HG03565 (cell line): ENCODE measurements around the gene FCHO1.
"Not testable (repeated sequence)": the region's sequence is repeated elsewhere in the genome, so short reads cannot be mapped to it uniquely, and the experiment has no call there.

Experiments
- ATAC-seq: cut with Tn5 transposase; IDR thresholded peaks from one replicate; pipeline ENCODE4 v1.9.1; 2021; ENCODE audit warnings: mild to moderate bottlenecking, moderate library complexity; ENCODE audit not compliant: unreplicated experiment

The FCHO1 gene

DNA sequence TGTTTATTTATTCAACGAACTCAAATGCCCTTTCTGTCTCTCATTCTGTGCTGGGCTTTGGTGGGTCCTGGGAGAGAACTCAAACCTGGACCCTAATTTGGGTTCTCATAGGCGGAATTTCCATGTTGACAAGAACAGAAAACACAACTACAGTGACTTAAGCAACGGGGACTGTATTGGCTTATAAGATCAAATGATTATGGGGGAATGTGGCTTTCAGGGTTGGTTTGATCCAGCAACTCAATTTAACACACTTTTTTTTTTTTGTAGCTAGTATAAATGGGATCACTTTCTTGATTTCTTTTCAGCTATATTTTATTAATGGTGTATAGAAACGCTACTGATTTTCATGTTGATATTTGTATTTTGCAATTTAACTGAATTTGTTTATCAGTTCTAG, 9.9 kb downstream of the FCHO1 start:
- no peak for ATAC-seq

DNA sequence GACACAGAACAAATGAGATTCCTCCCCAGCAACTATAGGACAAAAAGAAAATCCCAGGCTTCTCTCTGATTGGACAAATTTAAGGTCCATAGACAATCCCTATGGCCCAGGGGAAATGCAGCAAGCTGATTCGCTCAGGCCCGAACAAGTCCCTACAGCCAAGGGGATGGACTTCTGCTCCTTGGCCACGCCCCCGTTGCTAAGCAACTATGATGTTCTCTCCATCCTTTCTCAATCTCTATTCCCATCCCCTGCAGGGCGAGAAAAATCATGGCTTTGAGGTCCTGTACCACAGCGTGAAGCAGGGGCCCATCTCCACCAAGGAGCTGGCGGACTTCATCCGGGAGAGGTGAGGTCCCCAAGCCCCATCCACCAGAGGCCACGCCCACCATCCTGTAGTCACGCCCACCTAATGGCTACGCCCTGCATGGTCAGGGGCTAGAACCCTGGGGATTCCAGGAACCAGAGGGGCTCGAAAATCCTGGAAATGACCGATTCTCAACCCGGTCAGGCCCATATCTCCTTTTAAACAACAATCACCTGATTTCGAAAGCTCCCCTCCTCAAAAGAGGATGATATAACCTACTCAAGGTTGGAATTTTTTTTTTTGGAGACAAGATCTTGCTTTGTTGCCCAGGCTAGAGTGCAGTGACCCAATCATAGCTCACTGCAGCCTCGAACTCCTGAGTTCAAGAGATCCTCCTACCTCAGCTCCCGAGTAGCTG, 11.4 kb downstream of the FCHO1 start:
- ATAC-seq, result no peak

DNA sequence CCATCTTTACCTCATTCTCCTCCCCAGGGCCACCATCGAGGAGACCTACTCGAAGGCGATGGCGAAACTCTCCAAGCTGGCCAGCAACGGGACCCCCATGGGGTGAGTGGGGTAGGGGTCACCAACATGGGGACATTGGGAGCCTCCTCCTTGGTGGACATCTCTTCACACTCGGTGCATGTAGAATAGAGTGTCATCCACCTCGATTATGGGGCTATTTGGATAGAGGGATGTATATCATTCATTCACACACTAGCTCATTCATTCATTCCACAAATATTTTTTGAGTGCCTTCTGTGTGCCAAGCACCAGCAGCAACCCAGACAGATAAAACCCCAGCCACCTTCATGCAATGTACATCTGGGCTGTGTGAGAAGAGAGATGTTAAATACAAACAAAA, 13.1 kb downstream of the FCHO1 start:
- no peak for ATAC-seq

DNA sequence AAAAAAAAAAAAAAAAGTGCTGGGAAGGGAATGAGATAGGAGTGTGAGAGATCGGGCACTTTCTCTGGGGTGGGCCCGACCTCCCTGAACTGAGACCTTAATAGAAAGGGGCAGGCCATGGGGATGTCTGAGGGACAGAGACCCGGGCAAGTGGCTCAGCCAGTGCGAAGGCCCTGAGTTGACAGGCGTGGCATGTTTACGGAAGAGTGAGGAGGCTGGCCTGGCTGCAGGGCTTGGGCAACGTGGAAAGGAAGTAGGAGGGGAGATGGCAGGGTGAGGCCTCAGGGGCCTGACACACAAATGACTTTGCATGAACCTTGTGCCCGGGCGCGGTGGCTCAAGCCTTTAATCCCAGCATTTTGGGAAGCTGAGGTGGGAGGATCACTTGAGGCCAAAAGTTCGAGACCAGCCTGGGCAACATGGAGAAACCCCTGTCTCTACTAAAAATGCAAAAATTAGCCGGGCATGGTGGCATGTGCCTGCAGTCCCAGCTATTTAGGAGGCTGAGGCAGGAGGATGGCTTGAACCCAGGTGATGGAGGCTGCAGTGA, 13.9 kb downstream of the FCHO1 start:
- ATAC-seq, result no peak

DNA sequence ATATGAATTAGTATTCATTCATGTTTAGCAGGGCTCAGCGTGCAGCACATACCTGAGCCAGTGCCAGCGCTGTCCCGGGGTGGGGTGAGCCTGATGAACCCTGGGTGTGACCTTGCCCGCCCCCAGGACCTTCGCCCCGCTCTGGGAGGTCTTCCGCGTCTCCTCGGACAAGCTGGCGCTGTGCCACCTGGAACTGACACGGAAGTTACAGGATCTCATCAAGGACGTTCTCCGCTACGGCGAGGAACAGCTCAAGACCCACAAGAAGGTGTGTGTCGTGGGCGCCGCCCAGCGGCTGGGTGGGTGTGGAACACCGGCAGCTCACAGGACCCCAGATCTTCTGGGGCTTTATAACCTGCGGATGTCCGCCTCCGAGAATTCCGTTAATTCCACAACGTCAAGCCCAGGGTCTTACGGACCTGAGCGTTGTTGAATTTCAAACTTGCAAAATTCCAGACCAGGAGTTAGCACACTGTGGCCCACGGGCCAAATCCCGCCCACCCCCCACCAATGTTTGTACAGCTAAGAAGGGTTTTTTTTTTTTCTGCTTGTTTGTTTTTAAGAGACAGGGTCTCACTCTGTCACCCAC, 15.4 kb downstream of the FCHO1 start:
- no peak for ATAC-seq

DNA sequence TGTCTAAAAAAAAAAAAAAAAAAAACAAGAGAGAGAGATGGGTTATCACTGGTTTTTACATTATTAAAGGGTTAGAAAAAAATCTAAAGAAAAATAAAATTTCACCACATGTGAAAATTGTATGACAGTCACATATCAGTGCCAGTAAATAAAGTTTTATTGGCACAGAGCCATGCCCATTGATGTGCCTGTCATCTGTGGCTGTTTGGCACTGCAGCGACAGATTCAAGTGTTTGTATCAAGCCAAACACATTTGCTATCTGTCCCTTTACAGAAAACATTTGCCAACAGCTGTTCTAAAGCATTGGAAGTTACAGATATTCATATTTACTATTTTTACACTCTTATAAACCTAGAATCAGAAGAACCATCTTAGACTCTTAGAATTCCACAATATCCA, 16.3 kb downstream of the FCHO1 start:
- no peak for ATAC-seq

DNA sequence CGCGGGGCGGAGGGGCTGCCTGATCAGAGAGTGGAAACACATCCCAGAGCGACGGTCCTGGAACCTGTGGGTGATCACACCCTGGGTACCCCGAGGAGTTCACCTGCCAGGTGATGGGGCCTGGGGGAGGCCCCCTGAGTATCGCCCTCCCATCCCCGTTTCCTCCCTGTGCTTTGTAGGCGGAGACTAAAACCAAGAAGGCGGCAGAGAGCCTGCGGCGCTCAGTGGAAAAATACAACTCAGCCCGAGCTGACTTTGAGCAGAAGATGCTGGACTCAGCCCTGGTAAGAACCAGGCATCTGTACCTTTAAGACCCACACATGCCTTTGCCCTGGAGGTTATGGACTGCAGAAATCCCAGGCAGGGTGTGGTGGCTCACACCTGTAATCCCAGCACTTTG, 19.3 kb downstream of the FCHO1 start:
- no peak for ATAC-seq

DNA sequence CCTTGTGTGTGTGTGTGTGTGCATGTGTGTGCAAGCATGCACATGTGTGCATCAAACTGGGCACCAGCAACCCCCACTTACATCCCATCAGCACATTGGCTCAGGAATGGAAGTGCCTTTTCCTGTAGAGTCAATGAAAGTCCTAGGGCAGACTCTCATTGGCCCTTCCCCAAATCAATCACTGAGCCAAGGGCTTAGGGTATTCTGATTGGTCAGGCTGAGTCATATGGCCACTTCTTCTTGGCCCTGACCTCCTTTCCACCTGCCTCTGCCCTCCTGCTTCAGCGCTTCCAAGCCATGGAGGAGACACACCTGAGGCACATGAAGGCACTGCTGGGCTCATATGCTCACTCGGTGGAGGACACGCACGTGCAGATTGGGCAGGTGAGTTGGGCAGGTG, 20.9 kb downstream of the FCHO1 start:
- ATAC-seq, result no peak

DNA sequence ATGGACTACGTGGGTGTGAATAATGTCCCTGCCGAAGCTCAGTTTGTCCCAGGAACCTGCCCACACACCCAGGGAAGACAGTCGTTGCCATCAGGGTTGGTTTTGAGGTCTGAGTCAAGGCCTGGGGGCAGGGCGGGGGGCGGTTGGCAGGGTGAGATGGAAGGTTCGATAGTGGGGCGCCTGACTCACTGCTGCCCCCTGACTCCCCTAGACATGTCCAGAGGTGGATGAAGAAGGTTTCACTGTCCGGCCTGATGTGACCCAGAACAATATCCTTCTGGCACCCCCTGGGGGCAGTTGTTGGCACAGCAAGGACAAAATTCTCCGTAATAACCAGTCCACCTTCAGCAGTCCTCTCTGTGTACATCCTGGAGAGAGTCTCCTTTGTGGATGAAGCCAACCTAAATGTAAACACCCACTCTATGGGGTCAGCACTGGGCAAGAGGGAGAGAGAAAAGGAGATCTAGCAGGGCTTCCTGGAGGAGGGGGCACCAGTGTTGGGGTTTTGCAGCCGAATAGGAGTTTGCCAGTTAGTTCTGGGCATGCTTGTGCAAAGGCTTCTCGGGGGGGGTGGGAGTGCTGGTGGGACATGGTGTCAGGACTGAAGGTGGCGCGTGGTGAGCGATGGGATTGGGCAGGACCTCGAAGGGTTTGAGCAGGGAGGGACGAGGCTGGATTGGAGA, 24.1 kb downstream of the FCHO1 start:
- no peak for ATAC-seq

DNA sequence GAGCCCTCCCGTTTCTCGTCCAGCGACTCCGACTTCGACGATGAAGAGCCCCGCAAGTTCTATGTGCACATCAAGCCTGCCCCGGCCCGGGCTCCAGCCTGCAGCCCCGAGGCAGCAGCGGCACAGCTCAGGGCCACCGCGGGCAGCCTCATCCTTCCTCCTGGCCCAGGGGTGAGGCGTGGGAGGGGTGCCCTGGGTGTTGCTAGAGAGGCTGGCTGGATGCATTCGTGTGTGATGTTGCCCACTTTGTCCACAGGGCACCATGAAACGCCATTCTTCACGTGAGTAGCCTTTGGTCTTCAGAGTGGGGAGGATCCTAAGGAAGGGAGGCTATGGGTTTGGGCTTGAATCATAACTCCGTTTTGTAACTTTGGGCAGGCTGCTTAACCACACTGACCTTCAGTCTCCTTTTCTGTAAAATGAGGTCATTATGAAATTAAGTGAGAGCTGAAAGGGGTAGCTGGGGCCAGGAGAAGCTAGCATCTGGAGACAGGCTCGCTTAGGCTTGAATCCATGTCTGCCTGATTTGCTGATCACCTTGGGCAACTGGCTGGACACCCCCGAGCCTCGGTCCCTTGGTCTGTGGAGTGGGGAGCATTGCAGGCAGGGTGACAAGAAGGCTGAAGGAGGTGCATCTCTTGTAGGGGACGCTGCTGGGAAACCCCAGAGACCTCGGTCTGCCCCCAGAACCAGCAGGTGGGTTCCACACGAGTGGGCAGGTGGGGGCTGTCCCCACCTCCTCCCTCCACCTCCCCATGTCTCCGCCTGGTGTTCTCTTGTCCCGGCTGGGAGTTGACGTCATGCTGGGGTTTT, 24.9 kb downstream of the FCHO1 start:
- peak; percentile 68 for ATAC-seq

DNA sequence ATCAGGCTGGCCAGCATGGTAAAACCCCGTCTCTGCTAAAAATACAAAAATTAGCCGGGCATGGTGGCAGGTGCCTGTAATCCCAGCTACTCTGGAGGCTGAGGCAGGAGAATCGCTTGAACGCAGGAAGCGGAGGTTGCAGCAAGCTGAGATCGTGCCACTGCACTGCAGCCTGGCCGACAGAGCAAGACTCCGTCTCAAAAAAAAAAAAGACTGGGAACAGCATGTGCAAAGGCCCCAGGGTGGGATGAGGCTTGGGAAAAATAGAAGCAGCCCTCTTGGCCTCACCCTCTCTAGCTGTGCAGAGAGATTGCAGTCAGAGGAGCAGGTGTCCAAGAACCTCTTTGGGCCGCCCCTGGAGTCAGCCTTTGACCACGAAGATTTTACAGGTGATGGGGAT, 26.6 kb downstream of the FCHO1 start:
- ATAC-seq, result not testable (repeated sequence)

DNA sequence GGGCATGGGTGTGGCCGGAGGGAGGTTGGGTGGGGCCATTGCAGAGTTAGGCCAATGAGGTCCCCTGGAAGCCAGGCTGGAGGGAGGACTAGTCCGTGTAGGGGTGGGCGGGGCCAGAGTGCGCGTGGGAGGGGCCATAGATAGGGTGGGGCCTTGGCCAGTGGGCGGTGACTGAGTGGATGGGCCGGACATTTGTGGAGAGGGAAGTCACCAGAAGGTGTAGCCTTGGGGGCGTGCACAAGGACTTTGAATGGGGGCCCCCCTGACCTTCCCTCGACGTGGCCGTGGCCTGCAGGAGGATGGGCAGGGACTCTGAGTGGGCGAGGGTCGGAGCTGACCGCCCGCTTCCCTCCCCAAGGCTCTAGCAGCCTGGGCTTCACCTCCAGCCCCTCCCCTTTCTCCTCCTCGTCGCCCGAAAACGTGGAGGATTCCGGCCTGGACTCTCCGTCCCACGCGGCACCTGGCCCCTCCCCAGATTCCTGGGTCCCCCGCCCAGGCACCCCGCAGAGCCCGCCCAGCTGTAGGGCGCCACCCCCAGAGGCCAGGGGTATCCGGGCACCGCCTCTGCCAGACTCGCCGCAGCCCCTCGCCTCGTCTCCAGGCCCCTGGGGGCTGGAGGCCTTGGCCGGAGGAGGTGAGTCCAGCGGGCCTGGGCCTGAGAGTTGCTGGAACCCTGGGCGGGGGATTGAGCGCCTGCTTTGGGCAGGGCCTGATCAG, 27.1 kb downstream of the FCHO1 start:
- ATAC-seq, result no peak

DNA sequence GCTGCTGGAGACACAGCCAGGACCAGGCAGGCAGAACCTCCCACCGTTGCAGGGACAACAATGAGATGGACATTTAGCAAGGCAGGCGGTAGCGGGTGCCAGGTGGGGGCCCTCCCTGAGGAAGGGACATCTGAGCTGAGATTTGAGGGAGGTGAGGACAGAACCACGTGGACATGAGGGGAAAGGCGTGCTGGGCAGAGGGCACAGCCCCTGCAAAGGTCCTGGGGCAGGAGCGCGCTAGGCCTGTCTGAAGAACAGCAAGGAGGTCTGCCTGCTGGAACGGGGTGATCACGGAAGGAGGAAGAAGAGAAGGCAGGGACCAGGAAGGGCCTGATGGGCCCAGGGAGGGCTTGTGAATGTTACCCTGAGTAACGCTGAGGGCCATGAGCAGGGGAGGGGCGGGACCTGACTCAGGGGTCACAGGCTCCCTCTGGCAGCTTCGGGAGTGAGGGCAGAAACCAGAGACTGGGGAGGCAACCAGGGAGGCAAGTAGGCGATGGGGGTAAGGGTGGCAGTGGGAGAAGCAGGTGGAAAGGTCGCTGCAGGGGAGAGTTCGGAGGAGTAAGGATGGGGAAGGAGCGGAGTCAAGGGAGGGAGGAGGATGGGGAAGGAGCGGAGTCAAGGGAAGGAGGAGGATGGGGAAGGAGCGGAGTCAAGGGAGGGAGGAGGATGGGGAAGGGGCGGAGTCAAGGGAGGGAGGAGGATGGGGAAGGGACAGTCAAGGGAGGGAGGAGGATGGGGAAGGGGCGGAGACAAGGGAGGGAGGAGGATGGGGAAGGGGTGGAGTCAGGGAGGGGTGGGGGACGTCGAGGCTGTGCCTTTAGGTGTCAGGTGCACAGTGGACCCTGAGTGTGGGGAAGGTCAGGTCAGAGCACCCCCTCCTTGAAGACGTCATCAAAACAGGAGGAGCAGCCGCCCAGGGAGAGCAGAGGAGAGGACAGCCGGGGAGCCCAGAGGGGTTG, 28.0 kb downstream of the FCHO1 start:
- ATAC-seq, result no peak

DNA sequence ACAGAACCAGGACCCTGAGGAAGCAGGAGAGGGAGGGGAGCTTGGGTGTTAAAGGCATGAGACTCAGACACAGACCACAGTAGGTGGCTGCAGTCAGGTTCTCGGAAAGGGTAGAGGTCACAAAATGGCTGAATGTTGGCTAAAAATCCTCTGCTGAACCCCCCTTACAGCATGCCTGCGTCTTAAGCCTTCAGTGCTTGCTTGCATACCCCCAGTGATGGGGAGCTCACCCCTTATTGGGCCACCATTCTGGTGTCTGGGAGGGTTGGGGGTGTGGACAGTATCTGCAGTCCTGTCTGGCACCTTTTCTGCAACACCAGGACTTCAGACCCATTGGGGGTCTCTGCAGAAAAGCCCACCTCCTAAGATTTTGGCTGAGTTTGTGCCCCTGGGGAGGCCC, 29.5 kb downstream of the FCHO1 start:
- no peak for ATAC-seq

DNA sequence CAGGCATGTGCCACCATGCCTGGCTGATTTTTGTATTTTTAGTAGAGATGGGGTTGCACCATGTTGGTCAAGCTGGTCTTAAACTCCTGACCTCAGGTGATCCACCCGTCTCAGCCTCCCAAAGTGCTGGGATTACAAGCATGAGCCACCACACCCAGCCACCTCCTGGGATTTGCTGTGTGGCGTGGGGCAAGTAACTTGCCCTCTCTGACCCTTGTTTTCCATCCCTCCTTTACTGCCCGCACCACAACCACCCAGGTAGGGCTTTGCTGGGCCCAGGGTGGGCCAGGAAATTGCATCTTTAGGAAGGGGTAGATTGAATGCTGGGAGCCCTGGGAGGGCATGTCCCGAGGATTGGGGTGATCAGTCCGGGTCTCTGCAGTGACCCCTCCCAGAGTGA, 32.4 kb downstream of the FCHO1 start:
- not testable (repeated sequence) for ATAC-seq

DNA sequence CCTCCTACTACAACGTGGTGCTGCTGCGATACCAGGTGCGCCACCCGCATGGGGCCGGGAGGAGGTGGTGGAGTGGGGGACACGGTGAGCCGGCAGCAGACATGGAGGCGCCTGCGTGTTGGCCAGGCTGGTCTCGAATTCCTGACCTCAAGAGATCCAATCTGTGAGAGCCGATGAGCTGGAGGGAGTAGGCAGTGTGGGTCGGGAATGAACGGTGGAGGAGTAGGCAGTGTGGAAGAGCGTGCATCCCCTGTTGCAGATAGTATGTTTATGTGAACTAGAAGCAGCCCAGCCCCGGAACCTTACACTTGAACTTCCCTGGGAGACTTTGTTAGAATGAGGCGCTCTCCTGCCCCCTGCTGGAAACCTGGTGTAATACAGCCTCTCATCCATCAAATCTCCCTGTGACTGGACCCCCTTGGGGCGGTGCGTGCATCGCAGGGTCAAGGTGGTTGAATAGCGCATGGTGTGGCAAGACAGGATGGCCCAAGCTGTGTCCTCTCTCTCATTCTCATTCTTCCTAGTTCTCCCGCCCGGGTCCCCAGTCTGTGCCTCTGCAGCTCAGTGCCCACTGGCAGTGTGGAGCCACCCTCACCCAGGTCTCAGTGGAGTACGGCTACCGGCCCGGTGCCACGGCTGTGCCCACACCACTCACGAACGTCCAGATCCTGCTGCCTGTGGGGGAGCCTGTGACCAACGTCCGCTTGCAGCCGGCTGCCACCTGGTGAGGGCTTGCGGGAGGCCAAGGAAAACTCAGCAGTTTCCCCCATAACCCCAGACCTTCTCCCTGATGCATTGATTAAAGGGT, 33.1 kb downstream of the FCHO1 start:
- no peak for ATAC-seq

DNA sequence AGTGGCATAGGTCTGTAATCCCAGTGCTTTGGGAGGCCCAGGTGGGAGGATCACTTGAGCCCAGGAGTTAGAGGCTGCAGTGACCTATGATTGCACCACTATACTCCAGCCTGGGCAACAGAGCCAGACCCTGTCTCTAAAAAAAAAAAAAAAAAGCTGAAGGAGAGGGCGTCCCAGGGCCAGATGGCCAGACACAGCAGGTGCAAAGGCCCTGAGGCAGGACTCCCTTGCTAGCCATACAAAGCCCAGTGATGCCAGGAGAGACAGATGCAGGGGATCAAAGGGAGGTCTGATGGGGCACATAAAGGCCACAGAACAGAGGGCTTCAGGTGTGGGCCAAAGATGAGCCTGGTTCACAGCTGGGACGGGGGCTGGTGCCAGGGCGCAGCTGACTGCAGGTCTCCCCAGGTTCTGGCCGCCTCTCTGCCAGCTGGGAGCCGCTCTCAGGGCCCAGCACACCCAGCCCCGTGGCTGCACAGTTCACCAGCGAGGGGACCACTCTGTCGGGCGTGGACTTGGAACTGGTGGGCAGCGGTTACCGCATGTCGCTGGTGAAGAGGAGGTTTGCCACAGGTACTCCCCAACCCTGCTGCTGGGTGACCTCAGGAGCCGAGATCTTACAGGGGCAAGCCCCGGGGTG, 36.1 kb downstream of the FCHO1 start:
- no peak for ATAC-seq

DNA sequence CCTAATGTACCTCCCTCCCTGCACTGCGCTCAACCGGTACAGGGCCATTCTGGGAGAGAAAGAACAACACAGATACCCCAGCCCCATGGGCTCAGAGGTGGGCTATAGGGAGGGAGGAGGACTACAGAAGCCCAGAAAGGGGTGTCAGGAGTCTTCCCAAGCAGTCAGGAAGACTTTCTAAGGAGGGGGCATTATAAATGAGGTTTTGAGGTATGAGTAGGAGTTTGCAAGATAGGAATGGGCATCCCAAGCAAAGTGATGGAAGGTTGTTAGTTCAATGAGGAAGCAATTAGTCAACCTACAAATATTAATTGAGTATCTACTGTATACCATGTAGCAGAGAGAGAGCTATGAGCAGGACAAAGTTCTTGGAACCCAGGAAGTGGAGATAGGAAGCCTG, 37.4 kb downstream of the FCHO1 start:
- ATAC-seq, result no peak
